ENCODE results near the gene LIPN. TPM values are rescaled to one million over a fixed set of nuclear protein-coding genes. Genes with fewer than 3 reads are reported as not detected.

Gene LIPN
- total and polyA plus RNA-seq, 2 of the 8 experiments (the other 6 are each of a cell fraction or from before 2014, with no cell fraction given): not detected

GRCh38 chr10:88745633-88746032 is 14.2 kb upstream of the LIPN start:
- Histone ChIP-seq H3K4me1 (replicated peaks in 1 of 4; ENCODE audit: control insufficient read depth in 3 of 4, insufficient read depth in 4 of 4, low read length in 3 of 4) (no peaks in the 10 kb centered on the region), H3K4me2 (ENCODE audit: insufficient read depth in 1 of 2, low read depth in 2 of 2, low read length in 2 of 2) (no peak overlapping the region), H3K79me2 (ENCODE audit: control insufficient read depth in 1 of 2, insufficient read depth in 2 of 2, low read length in 2 of 2) (no peaks in the 10 kb centered on the region), H4K8ac (ENCODE audit: extremely low read depth, insufficient read depth, low read length) (no peak overlapping the region), H2BK5ac (ENCODE audit: low read depth, low read length) (no peak overlapping the region), H2BK12ac (ENCODE audit: low read depth, low read length) (no peak overlapping the region), H3K14ac (ENCODE audit: insufficient read length) (no peak overlapping the region), H2BK120ac (replicated peaks; ENCODE audit: low read depth, low read length) (no peak overlapping the region), H3K23ac (ENCODE audit: insufficient read length) (no peak overlapping the region), H3K4me3 (ENCODE audit: extremely low read depth in 1 of 4, insufficient read depth in 2 of 4, low read depth in 3 of 4, low read length in 4 of 4) (no peak overlapping the region), H3K9ac (replicated peaks in 1 of 4; ENCODE audit: extremely low read depth in 1 of 4, low read depth in 3 of 4, low read length in 3 of 4) (no peak overlapping the region), H3K18ac (ENCODE audit: extremely low read depth, low read length) (no peak overlapping the region), H3K79me1 (ENCODE audit: low read depth, low read length) (no peaks in the 10 kb centered on the region), H2AK5ac (ENCODE audit: low read depth, low read length) (no peak overlapping the region), H4K5ac (ENCODE audit: insufficient read length, low read depth, low read length) (no peak overlapping the region), H3K27me3 (replicated peaks in 1 of 4; ENCODE audit: control insufficient read depth in 3 of 4, extremely low read depth in 1 of 4, insufficient read depth in 3 of 4, low read length in 3 of 4) (no peaks in the 10 kb centered on the region), H3K56ac (replicated peaks; ENCODE audit: insufficient read length, low read depth, low read length) (no peak overlapping the region), H3K27ac (ENCODE audit: low read depth, low read length) (no peak overlapping the region), H4K91ac (replicated peaks; ENCODE audit: insufficient read length, low read length) (no peak overlapping the region), H3K23me2 (ENCODE audit: low read depth, low read length) (no peaks in the 10 kb centered on the region), H4K20me1 (replicated peaks in 1 of 2; ENCODE audit: control insufficient read depth in 1 of 2, insufficient read depth in 2 of 2, low read length in 2 of 2) (no peaks in the 10 kb centered on the region), H2BK15ac (ENCODE audit: low read length) (no peak overlapping the region), H2BK20ac (ENCODE audit: low read length) (no peak overlapping the region), H3K9me3 (ENCODE audit: insufficient read depth in 2 of 2, low read depth in 1 of 2, low read length in 1 of 2) (no peaks in the 10 kb centered on the region), H3K4ac (replicated peaks; ENCODE audit: insufficient read length, low read depth, low read length) (no peak overlapping the region), H2AFZ (ENCODE audit: low read length) (no peak overlapping the region), H3K36me3 (ENCODE audit: control insufficient read depth in 2 of 4, insufficient read depth in 4 of 4, low read length in 3 of 4) (no peaks in the 10 kb centered on the region)
- 91% methylated on average over 1 of the region's 1 CpG; no CpG with 5 or more reads in 1 of the 2 experiments for WGBS, 2 experiments (ENCODE audit: extremely low coverage in 1 of 2, insufficient coverage in 1 of 2, insufficient read length in 1 of 2, insufficient replicate concordance in 2 of 2, low coverage in 1 of 2, low lambda C conversion rate in 2 of 2, missing lambda C conversion rate in 1 of 2)
- FAIRE-seq (no peak), DNase-seq (ENCODE audit: low read depth in 1 of 2, low spot score in 2 of 2) (no peak)
- CTCF ChIA-PET (ENCODE audit: partially characterized antibody): interaction anchor here (0.8 to 9.1 kb wide), 5 partner anchors 11 to 90 kb away, joined by 3 to 95 read pairs (median 5); no protein-coding TSS in a partner anchor
- POLR2A ChIA-PET (ENCODE audit: partially characterized antibody): no interaction called here
- no peak for TF ChIP-seq GABPA (IDR thresholded peaks at IDR 0.05; ENCODE audit: borderline replicate concordance, insufficient read depth, low read length)
- TF ChIP-seq CHD1 (IDR thresholded peaks at IDR 0.05; ENCODE audit: low read depth, low read length): no peak
- TF ChIP-seq CTCF (IDR thresholded peaks at IDR 0.05; ENCODE audit: control extremely low read depth in 1 of 3, insufficient read depth in 1 of 3, low read depth in 1 of 3, low read length in 3 of 3): no peak
- no peak for TF ChIP-seq SP2 (IDR thresholded peaks at IDR 0.05; ENCODE audit: low read length)
- no peak for TF ChIP-seq CTBP2 (IDR thresholded peaks at IDR 0.05; ENCODE audit: borderline replicate concordance, insufficient read depth, insufficient read length, low read length)
- TF ChIP-seq NRF1 (IDR thresholded peaks at IDR 0.05; ENCODE audit: low read depth, low read length): no peak
- no peak for TF ChIP-seq SIN3A (conservative IDR thresholded peaks at IDR 0.05 in 1 of 2, IDR thresholded peaks at IDR 0.05 in 1 of 2; ENCODE audit: low read depth in 1 of 2, low read length in 2 of 2)
- TF ChIP-seq KDM5A (IDR thresholded peaks at IDR 0.05; ENCODE audit: low read length): no peak
- no peak for TF ChIP-seq POU5F1 (IDR thresholded peaks at IDR 0.05; ENCODE audit: low read depth, low read length)
- TF ChIP-seq ATF3 (IDR thresholded peaks at IDR 0.05; ENCODE audit: insufficient read depth, low read depth, low read length): no peak
- TF ChIP-seq MAFK (IDR thresholded peaks at IDR 0.05; ENCODE audit: low read depth, low read length): no peak
